AG09319 (cell line): ENCODE measurements around the gene PTPRN.

Source experiments
- DNase-seq: peaks from one replicate; pipeline ENCODE4 v3.0.0-alpha.2; 2010; ENCODE audit warnings: low read depth; ENCODE audit errors: extremely low read depth
- CTCF ChIP-seq: IDR thresholded peaks from 2 replicates; pipeline ENCODE4 v1.5.1; 2011; ENCODE audit warnings: low read depth, mild to moderate bottlenecking, inconsistent platforms, low read length, moderate library complexity

Gene PTPRN

GRCh38 chr2:219246559-219246958 is 62.6 kb downstream of the PTPRN start:
- no peak for TF ChIP-seq CTCF

GRCh38 chr2:219245899-219246230 is 63.3 kb downstream of the PTPRN start:
- TF ChIP-seq CTCF: no peak
- no peak for DNase-seq

More at GRCh38 chr2:219246559-219246958, 62.6 kb downstream of the PTPRN start:
- no peak for DNase-seq

- peak; percentile 84 for DNase-seq
- TF ChIP-seq CTCF: no peak
Measured at GRCh38 chr2:219245148-219245898, 63.9 kb downstream of the PTPRN start, which contains the start of the genes GLB1L and STK16. Gene GLB1L, minus strand, starts transcription at chr2:219245444. Its CDS starts 1,871 bp downstream, at chr2:219243573. Gene STK16, plus strand, starts transcription at chr2:219245479. Its CDS starts 521 bp downstream, at chr2:219246000.

GRCh38 chr2:219244789-219245147 is 64.4 kb downstream of the PTPRN start:
- TF ChIP-seq CTCF: no peak
- DNase-seq: no peak

GRCh38 chr2:219243291-219243761 is 65.9 kb downstream of the PTPRN start:
- no peak for DNase-seq
- no peak for TF ChIP-seq CTCF
